Aorta (tissue), 5 donors: Measurements from ENCODE around the gene KRTAP10-2. TPM values are rescaled to one million over a fixed set of nuclear protein-coding genes. Genes with fewer than 3 reads are reported as not detected.

ENCODE experiments used
- ATAC-seq: fragments of 200-7000 bp; cut with Tn5 transposase; one replicate; pipeline ENCODE4 v1.9.1; 2022; ENCODE audit warnings: moderate library complexity; ENCODE audit not compliant: low FRiP score
- DNase-seq, 2 donors: peaks; one replicate each; pipeline ENCODE4 v3.0.0-alpha.2; 2020
- H3K27ac ChIP-seq, 2 donors: one replicate each; pipeline ENCODE4 v1.5.1; 2013; ENCODE audit warnings: low read length in 2 of 2, mild to moderate bottlenecking in 2 of 2, moderate library complexity in 2 of 2, control low read depth in 1 of 2, inconsistent platforms in 1 of 2, low read depth in 1 of 2
- H3K27me3 ChIP-seq, 2 donors: one replicate each; pipeline ENCODE4 v1.6.1; 2013; ENCODE audit warnings: control low read depth in 1 of 2, low read length in 1 of 2, mild to moderate bottlenecking in 1 of 2, moderate library complexity in 1 of 2; ENCODE audit not compliant: insufficient read depth in 2 of 2, control insufficient read depth in 1 of 2
- H3K36me3 ChIP-seq, 2 donors: one replicate each; pipeline ENCODE4 v1.6.1; 2013; ENCODE audit warnings: control low read depth in 1 of 2, low read length in 1 of 2, mild to moderate bottlenecking in 1 of 2; ENCODE audit not compliant: insufficient read depth in 2 of 2, control insufficient read depth in 1 of 2
- H3K4me1 ChIP-seq, 2 donors: one replicate each; pipeline ENCODE4 v1.6.1; 2013; ENCODE audit warnings: low read length in 2 of 2, control low read depth in 1 of 2, mild to moderate bottlenecking in 1 of 2, moderate library complexity in 1 of 2; ENCODE audit not compliant: insufficient read depth in 2 of 2, control insufficient read depth in 1 of 2
- H3K4me3 ChIP-seq, 2 donors: one replicate each; pipeline ENCODE4 v1.5.1; 2013; ENCODE audit warnings: low read length in 2 of 2, control low read depth in 1 of 2, mild to moderate bottlenecking in 1 of 2
- H3K9me3 ChIP-seq: one replicate; pipeline ENCODE4 v1.6.1; 2013; ENCODE audit warnings: mild to moderate bottlenecking, low read length; ENCODE audit not compliant: control insufficient read depth
- WGBS, 2 donors: extraction: QIAGEN DNeasy Blood & Tissue Kit; methylation state at CpG; one replicate each; pipeline ENCODE4 v1.1.7; 2013; 5-methylcytosine and 5-hydroxymethylcytosine counted together
- intact Hi-C, 2 donors: fragments of 100-400 bp; cut with DNase I; formaldehyde crosslinking; loops; one replicate each; pipeline versions ENCODE4 v1.14.2 to v1.15.0; 2022
- polyA plus RNA-seq, 2 donors: library from polyadenylated mRNA; stranded (reverse); fragments of 200-250 nt; gene quantifications; one replicate each; pipeline ENCODE4 v1.2.3, GENCODE V29; 2013
- total RNA-seq, 2 donors: library from RNA; stranded (reverse); fragmentation: NEBNext Ultra II Directional; extraction: Animal tissue kit (Norgen Biotek cat#: 25700); gene quantifications; one replicate each; pipeline ENCODE4 v1.2.1, GENCODE V29; 2021
- donor health status: healthy with polysubstance abuse.
- donor health status: Bipolar disorder and iron deficiency.
- donor health status: DM: no; HTN: no; CAD: no.
- donor health status: DM: no; HTN: no; CAD: no.
- donor health status: DM: yes; HTN: yes; CAD: no.

Gene KRTAP10-2
- total and polyA plus RNA-seq, 4 donors, result not detected

DNA sequence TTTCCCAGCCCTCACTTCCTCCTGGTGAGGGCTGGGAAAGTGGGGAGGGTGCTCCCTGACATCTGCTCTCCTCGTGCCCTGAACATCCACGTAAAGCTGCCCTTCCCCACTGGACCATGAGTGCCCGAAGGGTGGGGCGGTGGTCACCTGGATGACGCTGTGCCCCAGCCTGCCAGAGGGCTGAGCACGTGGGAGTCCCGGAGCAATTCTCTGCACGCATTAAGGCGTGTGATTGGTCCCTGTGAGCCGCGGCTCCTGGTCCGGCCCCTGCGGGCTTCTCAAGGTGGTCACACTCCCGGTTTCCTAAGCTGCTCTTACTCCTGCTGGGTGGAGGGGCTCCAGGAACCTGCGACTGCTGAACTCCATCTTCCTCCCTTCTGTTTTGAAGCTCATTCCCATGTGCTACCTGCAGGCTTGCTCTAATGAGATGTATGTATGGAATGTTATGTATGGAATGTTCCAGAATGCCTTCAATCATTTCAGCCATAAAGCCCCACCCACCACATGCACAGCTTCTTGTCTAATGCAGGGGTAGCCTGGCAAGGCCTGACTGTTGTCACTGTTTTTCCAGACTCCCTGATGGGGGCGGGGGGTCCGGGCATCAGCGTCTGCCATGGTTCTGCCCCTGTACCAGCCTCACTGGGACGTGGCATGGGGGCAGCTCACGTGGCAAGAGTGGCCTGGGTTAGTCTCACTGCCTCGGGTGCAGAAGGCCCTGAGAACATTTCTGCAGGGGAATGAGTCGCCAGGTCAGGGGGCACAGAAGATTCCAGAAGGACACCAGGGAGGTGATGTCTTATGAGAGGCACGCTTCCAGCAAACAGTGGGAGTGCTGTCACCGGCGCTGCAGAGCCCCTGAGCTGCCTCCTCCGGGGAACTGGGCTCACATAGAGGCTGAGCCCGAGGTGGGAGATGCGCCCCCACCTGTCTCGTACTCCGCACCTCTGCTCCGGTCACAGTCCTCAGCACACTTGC is 30.7 kb downstream of the KRTAP10-2 start:
- H3K4me1 ChIP-seq, result no peaks in the 10 kb centered on the region
- ATAC-seq (no peak), DNase-seq (peak; percentile 40 to 50)
- H3K27ac ChIP-seq, result no peak overlapping the region
- WGBS, 2 donors, result 83 to 84% methylated on average over 31 of the region's 31 CpGs
- H3K9me3 ChIP-seq, result no peaks in the 10 kb centered on the region
- intact Hi-C loops, result no loop called here
- H3K36me3 ChIP-seq, result no peaks in the 10 kb centered on the region
- no peak overlapping the region for H3K4me3 ChIP-seq
- H3K27me3 ChIP-seq, result no peaks in the 10 kb centered on the region

DNA sequence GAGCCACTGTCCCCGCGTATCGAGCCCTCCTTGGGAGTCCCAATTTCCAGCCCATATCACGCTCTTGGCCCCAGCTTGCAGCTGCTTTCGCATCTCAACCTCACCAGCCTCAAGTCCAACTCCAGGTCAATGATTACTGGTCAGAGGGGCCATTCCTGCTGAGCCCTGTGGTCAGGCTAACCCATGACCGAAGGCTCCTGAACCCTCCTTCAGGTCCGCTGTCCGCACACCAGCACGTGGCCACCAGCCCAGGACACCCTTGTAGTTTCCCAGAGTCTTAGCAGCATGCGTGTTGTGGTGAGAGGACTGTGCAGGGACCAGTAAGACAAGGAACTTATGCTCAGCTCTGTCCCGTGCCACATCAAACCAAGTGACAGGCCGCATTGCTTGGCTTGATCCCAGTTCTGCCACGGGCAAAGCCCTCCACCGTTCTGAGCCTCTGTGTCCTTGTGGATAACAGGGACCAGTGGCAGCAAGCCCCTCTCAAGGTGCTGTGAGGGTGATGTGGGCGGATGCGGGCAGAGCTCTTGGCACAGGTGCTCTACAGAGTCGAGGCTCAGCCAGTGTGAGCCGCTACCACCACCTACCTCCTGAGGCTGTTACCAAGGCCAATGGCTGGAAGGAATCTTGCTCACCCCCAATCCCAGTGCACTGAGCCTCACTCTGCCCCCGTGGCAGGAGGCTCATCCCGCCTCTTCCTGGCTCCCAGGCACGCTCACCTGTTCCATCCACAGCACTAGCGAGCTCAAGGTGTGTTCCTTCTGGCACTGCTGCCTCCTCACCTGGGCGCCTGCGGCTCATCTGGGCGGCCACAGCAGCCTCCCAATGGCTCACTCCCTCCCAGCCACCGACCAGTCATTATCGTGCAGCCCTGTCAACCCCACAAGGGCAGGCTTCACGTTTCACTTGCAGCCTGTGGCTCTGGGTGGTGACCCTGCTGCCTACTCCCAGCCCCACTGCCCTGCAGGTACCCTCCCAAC is 31.7 kb downstream of the KRTAP10-2 start:
- no peak overlapping the region for H3K27ac ChIP-seq
- no peak overlapping the region for H3K4me3 ChIP-seq
- no peaks in the 10 kb centered on the region for H3K9me3 ChIP-seq
- intact Hi-C loops, result loop anchor here in 1 of 2 donors (10.0 kb wide), 1 partner anchor 275 kb away; no protein-coding TSS in a partner anchor
- no peaks in the 10 kb centered on the region for H3K27me3 ChIP-seq
- H3K36me3 ChIP-seq, result no peaks in the 10 kb centered on the region
- ATAC-seq (no peak), DNase-seq (peak in 1 of 2 donors; percentile 24)
- WGBS, 2 donors, result 94 to 96% methylated on average over 28 of the region's 28 CpGs
- H3K4me1 ChIP-seq, result no peaks in the 10 kb centered on the region

GRCh38 chr21:44518686-44519085 is 32.6 kb downstream of the KRTAP10-2 start:
- no peaks in the 10 kb centered on the region for H3K9me3 ChIP-seq
- H3K27me3 ChIP-seq, result no peaks in the 10 kb centered on the region
- no peaks in the 10 kb centered on the region for H3K36me3 ChIP-seq
- WGBS, 2 donors, result 66 to 68% methylated on average over 12 of the region's 12 CpGs
- H3K4me3 ChIP-seq, result no peak overlapping the region
- peak in 1 of 2 donors; percentile 25 for DNase-seq
- intact Hi-C loops, result loop anchor here in 1 of 2 donors (10.0 kb wide), 1 partner anchor 276 kb away; no protein-coding TSS in a partner anchor
- no peak overlapping the region for H3K27ac ChIP-seq
- no peaks in the 10 kb centered on the region for H3K4me1 ChIP-seq
- ATAC-seq, result no peak

- Histone ChIP-seq H3K4me3 (no peak overlapping the region), H3K4me1 (no peaks in the 10 kb centered on the region), H3K9me3 (no peaks in the 10 kb centered on the region), H3K36me3 (no peaks in the 10 kb centered on the region), H3K27me3 (no peaks in the 10 kb centered on the region), H3K27ac (no peak overlapping the region)
- ATAC-seq (no peak), DNase-seq (peak in 1 of 2 donors; percentile 32)
- intact Hi-C loops, result loop anchor here in 1 of 2 donors (10.0 kb wide), 1 partner anchor 277 kb away; no protein-coding TSS in a partner anchor
- 81 to 84% methylated on average over 15 of the region's 15 CpGs for WGBS, 2 donors
Observed at GRCh38 chr21:44517175-44517899, 34.0 kb downstream of the KRTAP10-2 start.

- H3K4me1 ChIP-seq, result no peaks in the 10 kb centered on the region
- intact Hi-C loops, result loop anchor here in 1 of 2 donors (10.0 kb wide), 1 partner anchor 278 kb away; no protein-coding TSS in a partner anchor
- H3K27me3 ChIP-seq, result no peaks in the 10 kb centered on the region
- ATAC-seq, result no peak
- H3K4me3 ChIP-seq, result no peak overlapping the region
- 90 to 91% methylated on average over 10 of the region's 10 CpGs for WGBS, 2 donors
- H3K9me3 ChIP-seq, result no peaks in the 10 kb centered on the region
- no peaks in the 10 kb centered on the region for H3K36me3 ChIP-seq
- H3K27ac ChIP-seq, result no peak overlapping the region
- DNase-seq, result peak in 1 of 2 donors; percentile 15
Observed at GRCh38 chr21:44516828-44517174, 34.5 kb downstream of the KRTAP10-2 start.

GRCh38 chr21:44516342-44516741 is 35.0 kb downstream of the KRTAP10-2 start:
- 89 to 90% methylated on average over 13 of the region's 13 CpGs for WGBS, 2 donors
- Histone ChIP-seq H3K9me3 (no peaks in the 10 kb centered on the region), H3K4me1 (no peaks in the 10 kb centered on the region), H3K27ac (no peak overlapping the region), H3K27me3 (no peaks in the 10 kb centered on the region), H3K4me3 (no peak overlapping the region), H3K36me3 (no peaks in the 10 kb centered on the region)
- intact Hi-C loops, result loop anchor here in 1 of 2 donors (10.0 kb wide), 1 partner anchor 278 kb away; no protein-coding TSS in a partner anchor
- no peak for ATAC-seq
- no peak for DNase-seq

DNA sequence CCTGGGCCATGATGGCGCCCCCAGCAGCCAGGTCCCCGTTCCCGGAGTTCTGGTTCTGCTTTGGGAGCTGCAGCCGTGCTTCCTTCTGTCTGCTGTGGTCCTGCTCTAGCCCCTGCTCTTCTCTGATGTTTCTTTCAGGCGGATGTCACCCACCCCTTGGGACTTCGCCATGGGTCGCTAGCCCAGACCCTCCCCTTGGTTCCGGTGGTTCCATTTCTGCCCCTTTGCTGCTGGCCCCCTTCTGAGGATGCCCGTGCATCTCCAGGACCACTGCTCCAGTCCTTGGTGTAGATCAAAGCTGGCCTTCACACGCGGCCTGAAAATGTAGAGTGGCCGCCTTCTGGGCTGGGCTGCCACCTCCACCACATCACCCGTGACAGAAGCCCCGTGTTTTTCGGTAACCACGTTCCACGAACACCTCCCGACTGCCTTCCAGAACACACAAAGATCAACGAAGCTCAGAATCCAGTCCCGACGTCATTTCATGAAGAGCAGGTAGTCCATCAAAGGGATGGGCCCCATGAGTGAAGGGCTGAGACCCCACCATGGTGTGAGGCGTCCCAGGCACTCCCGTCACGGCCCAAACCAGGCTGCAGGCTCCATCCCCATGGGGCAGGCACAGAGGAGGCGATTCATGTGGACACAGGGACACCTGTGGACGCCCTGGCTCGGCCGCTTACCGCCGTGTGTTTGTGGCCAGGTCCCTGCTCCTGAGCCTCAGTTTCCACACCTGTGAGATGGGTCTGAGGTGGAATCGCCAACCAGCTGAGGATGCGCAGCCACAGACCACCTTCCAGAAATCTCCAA is 35.7 kb downstream of the KRTAP10-2 start:
- Histone ChIP-seq H3K9me3 (no peaks in the 10 kb centered on the region), H3K36me3 (no peaks in the 10 kb centered on the region), H3K4me3 (no peak overlapping the region), H3K4me1 (no peaks in the 10 kb centered on the region), H3K27ac (no peak overlapping the region), H3K27me3 (no peaks in the 10 kb centered on the region)
- 88 to 90% methylated on average over 32 of the region's 32 CpGs for WGBS, 2 donors
- intact Hi-C loops, result loop anchor here in 1 of 2 donors (10.0 kb wide), 1 partner anchor 279 kb away; no protein-coding TSS in a partner anchor
- no peak for ATAC-seq
- DNase-seq, result peak in 1 of 2 donors; percentile 29
